ENCODE data around the gene SLC39A5.

SLC39A5 gene

GRCh38 chr12:56212361-56212760 is 17.5 kb upstream of the SLC39A5 start:
- FAIRE-seq (no peak), DNase-seq (ENCODE audit: low spot score) (no peak)

DNA sequence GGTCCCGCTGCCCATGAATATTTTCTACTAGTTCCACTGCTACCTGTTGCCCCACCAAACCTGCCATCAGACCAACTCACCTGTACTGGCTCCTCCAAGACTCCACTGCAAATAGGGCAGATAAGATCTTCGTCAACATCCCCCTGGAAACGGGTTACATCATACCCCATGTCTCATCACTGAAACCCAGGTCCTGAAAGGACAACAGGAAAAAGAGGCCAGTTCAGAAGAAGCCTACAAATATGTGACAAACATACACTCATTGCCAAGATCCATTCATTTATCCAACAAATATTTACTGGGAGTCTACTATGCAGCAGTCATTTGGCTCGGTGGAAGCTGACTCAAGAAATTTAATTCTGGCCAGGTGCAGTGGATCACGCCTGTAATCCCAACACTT is 16.0 kb upstream of the SLC39A5 start:
- FAIRE-seq, result no peak
- no peak for DNase-seq (ENCODE audit: low spot score)

DNA sequence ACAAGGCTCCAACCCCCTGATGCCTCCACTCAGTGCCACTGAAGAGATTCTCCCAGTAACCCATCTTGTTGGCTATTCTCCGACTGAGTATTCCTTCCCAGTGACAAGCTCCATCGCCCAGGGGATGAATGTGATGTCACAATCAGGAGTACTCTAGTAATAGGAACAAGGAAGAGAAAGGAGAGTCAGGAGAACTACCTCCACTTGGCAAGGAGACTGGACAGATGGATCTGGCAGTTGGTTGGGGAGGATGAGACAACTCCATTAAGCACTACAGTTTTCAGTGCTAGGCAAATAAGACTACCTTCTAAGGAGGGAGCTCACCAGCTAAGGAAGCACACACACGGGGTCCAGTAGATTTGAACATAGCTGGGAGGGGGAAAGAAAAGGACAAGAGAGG is 13.4 kb upstream of the SLC39A5 start:
- FAIRE-seq, result no peak
- no peak for DNase-seq (ENCODE audit: low spot score)

DNA sequence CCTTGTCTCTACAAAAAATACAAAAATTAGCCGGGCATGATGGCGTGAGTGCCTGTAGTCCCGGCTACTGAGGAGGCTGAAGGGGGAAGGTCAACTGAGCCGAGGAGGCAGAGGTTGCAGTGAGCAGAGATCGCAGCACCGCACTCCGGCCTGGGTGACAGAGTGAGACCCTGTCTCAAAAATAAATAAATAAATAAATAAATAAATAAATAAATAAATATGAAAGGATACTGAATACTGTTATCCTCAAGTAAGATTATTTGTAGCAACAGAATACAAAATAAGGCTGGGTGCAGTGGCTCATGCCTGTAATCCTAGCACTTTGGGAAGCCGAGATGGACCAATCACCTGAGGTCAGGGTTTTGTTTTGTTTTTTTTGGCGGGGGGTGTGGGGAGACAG is 10.0 kb upstream of the SLC39A5 start:
- no peak for DNase-seq (ENCODE audit: low spot score)
- FAIRE-seq, result no peak

DNA sequence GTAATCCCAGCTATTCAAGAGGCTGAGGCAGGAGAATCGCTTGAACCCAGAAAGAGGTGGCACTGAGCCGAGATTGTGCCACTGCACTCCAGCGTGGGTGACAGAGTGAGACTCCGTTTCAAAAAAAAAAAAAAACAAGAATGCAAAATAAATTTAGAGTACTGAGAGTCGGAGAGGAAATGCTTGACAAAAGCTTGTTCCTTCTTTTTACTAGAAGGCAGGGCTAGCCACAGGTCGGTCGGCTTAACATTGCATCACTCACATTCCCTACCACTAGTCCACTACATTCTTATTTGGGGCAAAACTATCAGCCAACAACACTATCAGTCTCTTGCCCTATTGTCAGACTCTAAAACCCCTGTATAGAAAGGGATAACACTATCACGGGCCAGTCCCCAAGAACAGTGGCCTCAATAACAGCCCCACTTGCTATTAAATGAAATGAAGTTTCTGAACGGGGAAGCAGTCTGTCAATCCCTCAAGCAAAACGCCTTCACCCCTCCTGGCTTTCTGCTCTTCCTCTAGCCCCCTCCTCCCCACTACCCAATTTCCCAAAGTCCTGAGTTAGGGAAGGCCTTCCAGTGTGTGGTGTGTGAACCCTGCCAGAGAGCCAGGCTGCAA is 9.1 kb upstream of the SLC39A5 start:
- DNase-seq (ENCODE audit: low spot score), result no peak
- no peak for FAIRE-seq

- DNase-seq (ENCODE audit: low spot score), result no peak
- no peak for FAIRE-seq
Measured at GRCh38 chr12:56221232-56221756, 8.6 kb upstream of the SLC39A5 start.

- FAIRE-seq, result peak; percentile 84
- peak; percentile 93 for DNase-seq (ENCODE audit: low spot score)
Measured at GRCh38 chr12:56221757-56222530, 7.9 kb upstream of the SLC39A5 start, which contains the start of gene RNF41. Gene RNF41 (minus strand): TSS chr12:56221922. CDS start chr12:56214047, 7,875 bp downstream.

GRCh38 chr12:56222531-56222895 is 7.3 kb upstream of the SLC39A5 start:
- FAIRE-seq (no peak), DNase-seq (ENCODE audit: low spot score) (no peak)

GRCh38 chr12:56223571-56224101 is 6.2 kb upstream of the SLC39A5 start:
- DNase-seq (ENCODE audit: low spot score) (no peak), FAIRE-seq (no peak)

GRCh38 chr12:56224102-56224701 is 5.6 kb upstream of the SLC39A5 start, which contains the start of gene NABP2:
Gene NABP2 (plus strand): TSS chr12:56224342. CDS start chr12:56224857, 515 bp downstream.
- FAIRE-seq (peak; percentile 86), DNase-seq (ENCODE audit: low spot score) (peak; percentile 92)

- no peak for DNase-seq (ENCODE audit: low spot score)
- no peak for FAIRE-seq
Measured at GRCh38 chr12:56224954-56225353, 4.9 kb upstream of the SLC39A5 start.

GRCh38 chr12:56229082-56229481 is 769 bp upstream of the SLC39A5 start:
- FAIRE-seq (no peak), DNase-seq (ENCODE audit: low spot score) (no peak)

DNA sequence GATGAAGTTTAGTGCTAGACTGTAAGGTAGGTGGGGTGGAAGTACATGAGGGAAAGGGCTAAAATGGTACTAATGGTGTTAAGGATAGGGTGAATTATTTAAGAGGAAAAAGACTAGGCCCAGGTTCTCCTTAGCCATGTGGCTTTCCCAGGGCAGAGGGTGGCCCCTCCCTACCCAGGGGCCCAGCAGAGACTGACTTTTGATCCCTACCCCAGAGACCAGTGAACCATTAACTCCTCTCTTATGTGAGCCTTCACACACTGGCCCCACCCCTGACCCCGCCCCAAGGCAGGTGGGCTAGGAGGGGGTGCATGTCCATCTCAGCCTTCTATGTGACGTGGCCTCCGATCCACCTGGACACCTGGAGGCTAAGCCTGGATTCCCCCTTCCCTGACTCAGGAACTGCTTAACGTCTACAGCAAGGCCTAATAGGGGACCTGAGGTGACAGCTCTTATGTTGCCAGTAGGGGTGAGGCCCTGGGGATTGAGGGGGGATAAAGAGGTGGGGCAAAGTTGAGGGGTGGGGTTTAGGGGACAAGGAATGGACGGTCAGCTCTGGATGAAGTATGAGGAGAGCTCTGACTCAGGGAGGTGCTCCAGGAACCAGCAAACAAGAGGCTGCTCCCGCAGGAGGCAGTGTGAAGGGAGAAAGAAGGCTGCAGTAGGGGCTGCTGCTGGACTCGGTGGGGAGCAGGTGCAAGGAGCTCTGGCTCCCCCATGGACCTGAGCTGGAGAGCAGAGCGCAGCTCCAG is 757 bp downstream of the SLC39A5 start:
- DNase-seq (ENCODE audit: low spot score) (no peak), FAIRE-seq (no peak)

- DNase-seq (ENCODE audit: low spot score) (no peak), FAIRE-seq (no peak)
Measured at GRCh38 chr12:56231184-56231582, 1.3 kb downstream of the SLC39A5 start.

DNA sequence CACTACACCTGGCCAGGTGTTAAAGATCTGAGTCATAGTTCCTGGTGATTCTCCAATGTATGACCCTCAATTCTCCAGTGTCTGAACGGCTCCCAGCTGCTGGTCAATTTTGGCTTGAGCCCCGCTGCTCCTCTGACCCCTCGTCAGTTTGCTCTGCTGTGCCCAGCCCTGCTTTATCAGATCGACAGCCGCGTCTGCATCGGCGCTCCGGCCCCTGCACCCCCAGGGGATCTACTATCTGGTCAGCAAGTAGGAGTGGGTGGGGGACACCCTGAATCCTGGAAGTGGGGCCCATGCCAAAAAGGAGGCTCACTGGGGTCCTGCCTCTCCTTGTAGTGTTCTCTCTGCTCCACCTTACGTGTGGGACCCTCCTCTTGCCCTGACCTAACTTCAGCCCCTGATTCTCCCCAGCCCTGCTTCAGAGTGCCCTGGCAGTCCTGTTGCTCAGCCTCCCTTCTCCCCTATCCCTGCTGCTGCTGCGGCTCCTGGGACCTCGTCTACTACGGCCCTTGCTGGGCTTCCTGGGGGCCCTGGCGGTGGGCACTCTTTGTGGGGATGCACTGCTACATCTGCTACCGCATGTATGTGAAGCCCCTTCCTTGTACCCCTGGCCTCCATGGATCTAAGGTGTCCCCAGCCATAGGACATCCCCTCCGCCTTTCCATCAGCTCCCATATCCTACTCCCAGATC is 5.0 kb downstream of the SLC39A5 start:
- DNase-seq (ENCODE audit: low spot score), result no peak
- no peak for FAIRE-seq

GRCh38 chr12:56236091-56236490 is 6.2 kb downstream of the SLC39A5 start:
- no peak for FAIRE-seq
- DNase-seq (ENCODE audit: low spot score), result no peak

- no peak for DNase-seq (ENCODE audit: low spot score)
- FAIRE-seq, result no peak
Measured at GRCh38 chr12:56236985-56237384, 7.1 kb downstream of the SLC39A5 start.

- FAIRE-seq (no peak), DNase-seq (ENCODE audit: low spot score) (no peak)
Measured at GRCh38 chr12:56237552-56237951, 7.7 kb downstream of the SLC39A5 start.

DNA sequence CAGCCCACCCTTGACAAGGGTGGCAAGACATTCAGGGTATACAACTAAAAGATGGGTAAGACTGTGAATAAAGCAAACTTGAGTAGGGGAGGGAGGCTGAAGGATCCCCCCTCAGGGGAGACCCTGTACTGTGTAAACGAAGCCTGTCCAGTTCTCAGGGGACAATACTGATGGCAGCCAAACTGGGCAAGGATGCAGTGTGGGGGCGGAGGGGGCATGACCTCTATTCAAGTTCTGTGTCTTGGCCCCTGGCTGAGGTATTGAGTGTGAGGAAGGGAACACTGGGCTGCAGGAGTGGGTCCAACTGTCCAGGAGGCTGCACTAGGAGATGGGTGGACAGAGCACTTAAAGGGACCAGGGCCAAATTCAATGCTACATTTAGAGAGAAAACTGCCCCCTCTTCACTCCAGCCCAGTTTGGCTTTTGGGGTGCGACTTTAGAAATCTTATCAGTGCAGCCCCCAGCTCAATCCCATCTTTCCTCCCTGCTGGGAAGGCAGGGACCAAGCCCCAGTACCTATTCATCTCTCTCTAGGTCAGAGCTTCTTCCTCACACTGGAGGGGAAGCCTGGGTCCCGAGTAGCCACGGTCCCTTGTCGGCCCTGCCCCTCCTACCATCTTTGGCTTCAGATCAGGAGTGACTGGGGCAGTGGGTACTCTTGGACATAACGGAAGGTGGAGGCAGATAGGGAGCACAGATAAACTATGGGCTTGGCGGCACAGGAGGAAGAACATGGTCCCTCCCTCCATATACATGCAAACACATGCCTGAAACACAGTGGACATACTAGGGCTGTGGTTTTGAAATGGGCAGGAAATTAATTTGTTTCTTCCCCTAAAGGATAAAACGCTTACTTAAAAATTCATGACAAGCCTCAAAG is 11.8 kb downstream of the SLC39A5 start:
- DNase-seq (ENCODE audit: low spot score) (no peak), FAIRE-seq (no peak)

GRCh38 chr12:56242986-56243385 is 13.1 kb downstream of the SLC39A5 start:
- FAIRE-seq (no peak), DNase-seq (ENCODE audit: low spot score) (no peak)

Data from RCC 7860 (cell line).